ENCODE measurements around the gene BTF3L4. TPM values are rescaled to one million over a fixed set of nuclear protein-coding genes. Genes with fewer than 3 reads are reported as not detected.

BTF3L4 gene
- total RNA-seq, 1 experiment from 2014 or later = 89.4 TPM

- CTCF ChIA-PET = no interaction called here
- H3K9me3 Mint-ChIP-seq = no peaks in the 10 kb centered on the region
- H3K4me1 Mint-ChIP-seq = peaks cover 7% of the 10 kb centered on the region
- DNase-seq (ENCODE audit: low spot score) = no peak
- POLR2A ChIA-PET = interaction anchor here (0.6 kb wide), 1 partner anchor 9 kb away, joined by 7 read pairs; no protein-coding TSS in a partner anchor
- no peak overlapping the region for H3K4me3 Mint-ChIP-seq
- H3K27me3 Mint-ChIP-seq (ENCODE audit: low read depth) = no peaks in the 10 kb centered on the region
- H3K27ac Mint-ChIP-seq = no peak overlapping the region
- ATAC-seq = no peak
- TF ChIP-seq, protein P1, sequence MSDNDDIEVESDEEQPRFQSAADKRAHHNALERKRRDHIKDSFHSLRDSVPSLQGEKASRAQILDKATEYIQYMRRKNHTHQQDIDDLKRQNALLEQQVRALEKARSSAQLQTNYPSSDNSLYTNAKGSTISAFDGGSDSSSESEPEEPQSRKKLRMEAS (CRISPR knock-in tag; IDR thresholded peaks at IDR 0.05) = no peak
- H3K36me3 Mint-ChIP-seq = peaks cover 71% of the 10 kb centered on the region
These were observed 7.1 kb downstream of the BTF3L4 start for GRCh38 chr1:52063192-52063591.

- Mint-ChIP-seq H3K4me1 (no peaks in the 10 kb centered on the region), H3K27ac (no peak overlapping the region), H3K4me3 (no peak overlapping the region), H3K36me3 (peaks cover 47% of the 10 kb centered on the region), H3K9me3 (no peaks in the 10 kb centered on the region), H3K27me3 (ENCODE audit: low read depth) (no peaks in the 10 kb centered on the region)
- no peak for ATAC-seq
- CTCF ChIA-PET = no interaction called here
- POLR2A ChIA-PET = no interaction called here
- DNase-seq (ENCODE audit: low spot score) = no peak
- TF ChIP-seq MYBL2 (CRISPR knock-in tag; IDR thresholded peaks at IDR 0.05) (no peak), FOXK1 (CRISPR knock-in tag; IDR thresholded peaks at IDR 0.05) (no peak), HMGA2 (CRISPR knock-in tag; IDR thresholded peaks at IDR 0.05) (no peak), ATF2 (CRISPR knock-in tag; IDR thresholded peaks at IDR 0.05; ENCODE audit: borderline replicate concordance, low read depth) (no peak), ZNF396 (CRISPR knock-in tag; IDR thresholded peaks at IDR 0.05; ENCODE audit: borderline replicate concordance) (no peak), ZNF425 (CRISPR knock-in tag; conservative IDR thresholded peaks at IDR 0.05) (no peak), TEAD1 (CRISPR knock-in tag; IDR thresholded peaks at IDR 0.05) (no peak), ZNF532 (CRISPR knock-in tag; IDR thresholded peaks at IDR 0.05; ENCODE audit: borderline replicate concordance) (no peak), ZNF263 (CRISPR knock-in tag; IDR thresholded peaks at IDR 0.05; ENCODE audit: low read depth) (no peak), TP53 (CRISPR knock-in tag; IDR thresholded peaks at IDR 0.05) (no peak), ZNF416 (CRISPR knock-in tag; IDR thresholded peaks at IDR 0.05) (no peak), ZMAT4 (CRISPR knock-in tag; IDR thresholded peaks at IDR 0.05) (no peak), NR1H2 (CRISPR knock-in tag; IDR thresholded peaks at IDR 0.05) (no peak), NFYB (CRISPR knock-in tag; conservative IDR thresholded peaks at IDR 0.05; ENCODE audit: low read depth) (no peak), ETV6 (CRISPR knock-in tag; IDR thresholded peaks at IDR 0.05) (no peak), NR3C1 (CRISPR knock-in tag; conservative IDR thresholded peaks at IDR 0.05; ENCODE audit: low read depth) (no peak)
- TF ChIP-seq, protein P2, sequence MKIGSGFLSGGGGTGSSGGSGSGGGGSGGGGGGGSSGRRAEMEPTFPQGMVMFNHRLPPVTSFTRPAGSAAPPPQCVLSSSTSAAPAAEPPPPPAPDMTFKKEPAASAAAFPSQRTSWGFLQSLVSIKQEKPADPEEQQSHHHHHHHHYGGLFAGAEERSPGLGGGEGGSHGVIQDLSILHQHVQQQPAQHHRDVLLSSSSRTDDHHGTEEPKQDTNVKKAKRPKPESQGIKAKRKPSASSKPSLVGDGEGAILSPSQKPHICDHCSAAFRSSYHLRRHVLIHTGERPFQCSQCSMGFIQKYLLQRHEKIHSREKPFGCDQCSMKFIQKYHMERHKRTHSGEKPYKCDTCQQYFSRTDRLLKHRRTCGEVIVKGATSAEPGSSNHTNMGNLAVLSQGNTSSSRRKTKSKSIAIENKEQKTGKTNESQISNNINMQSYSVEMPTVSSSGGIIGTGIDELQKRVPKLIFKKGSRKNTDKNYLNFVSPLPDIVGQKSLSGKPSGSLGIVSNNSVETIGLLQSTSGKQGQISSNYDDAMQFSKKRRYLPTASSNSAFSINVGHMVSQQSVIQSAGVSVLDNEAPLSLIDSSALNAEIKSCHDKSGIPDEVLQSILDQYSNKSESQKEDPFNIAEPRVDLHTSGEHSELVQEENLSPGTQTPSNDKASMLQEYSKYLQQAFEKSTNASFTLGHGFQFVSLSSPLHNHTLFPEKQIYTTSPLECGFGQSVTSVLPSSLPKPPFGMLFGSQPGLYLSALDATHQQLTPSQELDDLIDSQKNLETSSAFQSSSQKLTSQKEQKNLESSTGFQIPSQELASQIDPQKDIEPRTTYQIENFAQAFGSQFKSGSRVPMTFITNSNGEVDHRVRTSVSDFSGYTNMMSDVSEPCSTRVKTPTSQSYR (CRISPR knock-in tag; IDR thresholded peaks at IDR 0.05) = no peak
- TF ChIP-seq, protein P3, sequence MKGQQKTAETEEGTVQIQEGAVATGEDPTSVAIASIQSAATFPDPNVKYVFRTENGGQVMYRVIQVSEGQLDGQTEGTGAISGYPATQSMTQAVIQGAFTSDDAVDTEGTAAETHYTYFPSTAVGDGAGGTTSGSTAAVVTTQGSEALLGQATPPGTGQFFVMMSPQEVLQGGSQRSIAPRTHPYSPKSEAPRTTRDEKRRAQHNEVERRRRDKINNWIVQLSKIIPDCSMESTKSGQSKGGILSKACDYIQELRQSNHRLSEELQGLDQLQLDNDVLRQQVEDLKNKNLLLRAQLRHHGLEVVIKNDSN (CRISPR knock-in tag; IDR thresholded peaks at IDR 0.05) = no peak
- TF ChIP-seq, protein P4, sequence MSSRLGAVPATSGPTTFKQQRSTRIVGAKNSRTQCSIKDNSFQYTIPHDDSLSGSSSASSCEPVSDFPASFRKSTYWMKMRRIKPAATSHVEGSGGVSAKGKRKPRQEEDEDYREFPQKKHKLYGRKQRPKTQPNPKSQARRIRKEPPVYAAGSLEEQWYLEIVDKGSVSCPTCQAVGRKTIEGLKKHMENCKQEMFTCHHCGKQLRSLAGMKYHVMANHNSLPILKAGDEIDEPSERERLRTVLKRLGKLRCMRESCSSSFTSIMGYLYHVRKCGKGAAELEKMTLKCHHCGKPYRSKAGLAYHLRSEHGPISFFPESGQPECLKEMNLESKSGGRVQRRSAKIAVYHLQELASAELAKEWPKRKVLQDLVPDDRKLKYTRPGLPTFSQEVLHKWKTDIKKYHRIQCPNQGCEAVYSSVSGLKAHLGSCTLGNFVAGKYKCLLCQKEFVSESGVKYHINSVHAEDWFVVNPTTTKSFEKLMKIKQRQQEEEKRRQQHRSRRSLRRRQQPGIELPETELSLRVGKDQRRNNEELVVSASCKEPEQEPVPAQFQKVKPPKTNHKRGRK (CRISPR knock-in tag; IDR thresholded peaks at IDR 0.05; ENCODE audit: borderline replicate concordance) = no peak
These were observed 14.6 kb downstream of the BTF3L4 start for GRCh38 chr1:52070704-52071103.
